D721Med (cell line): ENCODE data around the gene MNAT1.

Experiments used
- DNase-seq: peaks from one replicate; pipeline ENCODE4 v3.0.0; 2011; ENCODE audit warnings: low spot score; ENCODE audit not compliant: insufficient read length
- FAIRE-seq: peaks from 2 replicates; lab custom pipeline; 2011; peaks lifted over from hg19 to GRCh38; lab: Jason Lieb, UNC
- TF ChIP-seq, protein P1 (sequence below): IDR thresholded peaks from 2 replicates; pipeline ENCODE4 v1.5.1; 2012; ENCODE audit warnings: mild to moderate bottlenecking, control low read depth; ENCODE audit not compliant: insufficient read depth; ENCODE audit errors: missing control alignments

MNAT1 gene

DNA sequence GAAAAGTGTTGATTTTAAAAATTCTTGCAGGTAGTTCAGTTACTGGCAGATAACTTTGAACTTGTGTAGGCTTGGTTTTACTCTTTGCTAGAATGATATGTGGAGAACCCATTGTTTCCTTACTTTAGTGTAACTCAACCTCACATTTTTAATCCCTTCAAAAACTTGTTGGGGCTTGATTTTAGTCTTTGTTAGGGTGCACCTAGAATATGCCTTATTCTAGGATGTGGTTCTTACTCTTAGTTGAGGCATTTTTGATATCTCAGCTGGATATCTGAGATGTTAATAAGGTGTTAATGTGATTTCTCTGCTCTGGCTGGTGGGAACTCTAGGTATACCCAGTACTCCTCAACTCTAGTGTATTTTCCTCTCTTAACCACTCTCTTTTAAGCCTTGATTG lies 10.0 kb downstream of the MNAT1 start:
- no peak for DNase-seq
- FAIRE-seq = no peak
- TF ChIP-seq, protein P1, sequence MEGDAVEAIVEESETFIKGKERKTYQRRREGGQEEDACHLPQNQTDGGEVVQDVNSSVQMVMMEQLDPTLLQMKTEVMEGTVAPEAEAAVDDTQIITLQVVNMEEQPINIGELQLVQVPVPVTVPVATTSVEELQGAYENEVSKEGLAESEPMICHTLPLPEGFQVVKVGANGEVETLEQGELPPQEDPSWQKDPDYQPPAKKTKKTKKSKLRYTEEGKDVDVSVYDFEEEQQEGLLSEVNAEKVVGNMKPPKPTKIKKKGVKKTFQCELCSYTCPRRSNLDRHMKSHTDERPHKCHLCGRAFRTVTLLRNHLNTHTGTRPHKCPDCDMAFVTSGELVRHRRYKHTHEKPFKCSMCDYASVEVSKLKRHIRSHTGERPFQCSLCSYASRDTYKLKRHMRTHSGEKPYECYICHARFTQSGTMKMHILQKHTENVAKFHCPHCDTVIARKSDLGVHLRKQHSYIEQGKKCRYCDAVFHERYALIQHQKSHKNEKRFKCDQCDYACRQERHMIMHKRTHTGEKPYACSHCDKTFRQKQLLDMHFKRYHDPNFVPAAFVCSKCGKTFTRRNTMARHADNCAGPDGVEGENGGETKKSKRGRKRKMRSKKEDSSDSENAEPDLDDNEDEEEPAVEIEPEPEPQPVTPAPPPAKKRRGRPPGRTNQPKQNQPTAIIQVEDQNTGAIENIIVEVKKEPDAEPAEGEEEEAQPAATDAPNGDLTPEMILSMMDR = no peak

DNA sequence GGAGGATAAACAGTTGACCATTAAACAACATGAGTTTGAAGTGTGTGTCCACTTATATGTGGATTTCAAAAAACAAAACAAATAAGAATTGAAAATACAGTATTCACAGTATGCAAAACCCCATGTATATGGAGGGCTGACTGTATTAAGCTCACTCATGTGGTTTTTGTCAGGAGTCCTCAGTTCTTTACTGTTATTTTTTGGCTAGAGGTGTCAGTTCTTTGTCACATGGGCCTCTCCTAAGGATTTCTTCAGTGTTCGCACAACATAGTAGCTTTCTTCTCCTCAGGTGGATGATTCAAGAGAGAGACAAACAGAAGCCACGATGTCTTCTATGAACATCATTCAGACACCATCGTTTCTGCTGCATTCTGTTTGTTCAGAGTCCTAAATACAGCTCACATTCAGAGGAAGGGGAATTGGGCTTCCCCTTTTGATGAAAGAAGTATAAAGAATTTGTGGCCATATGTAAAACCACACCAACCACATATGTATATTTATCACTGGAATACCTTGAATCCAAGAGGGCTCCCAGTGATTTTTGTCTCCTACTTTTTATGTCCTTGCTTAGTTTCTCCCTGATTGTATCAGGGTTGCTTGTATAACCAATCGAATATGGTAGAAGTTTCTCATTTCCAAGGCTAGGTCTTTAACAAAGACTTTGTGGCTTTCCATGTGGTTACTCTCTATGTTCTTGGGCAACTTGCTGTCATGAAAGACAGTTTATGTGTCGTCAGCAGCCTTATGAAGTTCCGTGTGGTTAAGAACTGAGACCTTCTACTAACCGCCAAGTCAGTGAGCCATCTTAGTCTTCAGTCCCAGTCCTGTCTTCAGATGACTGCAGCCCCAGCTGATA lies 18.9 kb downstream of the MNAT1 start:
- TF ChIP-seq, protein P1 = no peak
- FAIRE-seq (no peak), DNase-seq (no peak)

DNA sequence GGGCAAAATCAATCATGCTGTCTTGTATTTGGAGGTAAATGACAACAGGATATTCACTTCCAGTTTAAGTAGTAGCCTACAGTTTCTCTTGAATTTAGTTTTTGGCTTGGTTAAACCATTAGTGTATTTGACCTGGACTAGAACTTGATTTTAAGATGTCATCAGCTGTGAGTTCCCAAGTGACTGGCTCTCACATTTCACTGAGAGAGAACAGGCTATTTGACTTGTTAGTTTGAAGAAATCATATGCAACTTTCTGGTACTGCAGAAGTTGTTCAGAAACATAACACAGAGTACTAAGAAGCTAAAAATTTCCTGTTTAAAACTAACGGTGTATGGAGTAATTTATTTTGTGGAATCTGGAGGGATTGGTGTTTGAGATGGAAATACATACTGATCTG lies 22.3 kb downstream of the MNAT1 start:
- DNase-seq = no peak
- FAIRE-seq = no peak
- TF ChIP-seq, protein P1 = no peak

DNA sequence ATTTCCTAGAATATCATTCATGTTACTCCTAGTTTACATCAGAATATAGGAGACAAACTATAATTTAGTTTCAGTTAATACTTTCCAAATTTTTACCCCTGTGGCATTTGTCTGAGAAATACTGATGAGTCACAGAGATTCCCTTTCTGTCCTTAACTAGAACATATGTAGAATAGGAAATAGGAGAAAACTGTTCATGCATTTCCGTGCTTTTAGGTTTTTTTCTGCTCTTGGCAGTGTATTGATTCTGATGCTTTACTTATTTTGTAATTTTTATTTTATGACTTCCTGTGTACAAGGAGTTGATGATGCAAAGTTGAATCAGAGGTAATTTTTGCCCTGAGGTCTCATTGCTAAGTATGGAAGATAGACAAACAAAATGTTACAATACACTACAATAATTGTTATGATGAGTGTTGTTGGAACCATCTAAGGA lies 23.0 kb downstream of the MNAT1 start:
- FAIRE-seq (no peak), DNase-seq (no peak)
- TF ChIP-seq, protein P1 = no peak

DNA sequence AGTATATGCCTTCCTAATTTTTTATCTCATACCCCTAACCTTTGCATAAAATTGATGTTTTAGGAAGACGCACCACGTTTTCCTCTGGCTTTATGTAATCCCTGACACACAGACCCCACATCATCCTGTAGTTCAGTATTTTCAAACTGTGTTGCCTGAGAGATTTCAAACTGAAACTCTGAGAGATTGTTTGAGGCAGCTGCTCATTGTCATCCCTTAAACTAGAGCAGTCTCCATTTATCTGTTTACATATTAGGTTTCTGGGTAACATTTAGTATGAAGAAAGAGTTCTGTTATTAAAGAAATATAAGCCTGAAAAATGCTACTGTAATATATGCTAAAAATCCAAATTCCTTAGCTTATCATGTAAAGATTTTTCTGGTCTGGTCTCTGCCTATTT lies 24.3 kb downstream of the MNAT1 start:
- TF ChIP-seq, protein P1 = no peak
- FAIRE-seq (no peak), DNase-seq (no peak)

DNA sequence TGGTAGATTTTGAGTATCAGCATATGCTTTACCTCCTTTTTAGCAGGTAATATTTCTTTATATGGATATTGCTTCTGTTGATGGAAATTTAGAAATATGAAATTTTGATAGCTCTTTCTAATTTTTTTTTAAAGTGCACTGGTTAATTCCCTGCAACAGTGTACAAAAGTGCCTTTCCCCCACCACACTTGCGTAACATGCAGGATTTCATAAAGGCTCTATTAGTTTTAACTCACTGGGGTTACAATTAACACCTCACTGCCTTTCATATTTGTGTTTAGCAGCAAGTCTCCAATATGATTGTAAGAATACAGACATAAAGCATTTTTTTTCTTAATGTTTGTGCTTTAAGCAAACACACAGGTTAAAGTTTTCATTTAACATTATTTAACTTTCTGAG lies 25.6 kb downstream of the MNAT1 start:
- DNase-seq (no peak), FAIRE-seq (no peak)
- TF ChIP-seq, protein P1 = no peak

DNA sequence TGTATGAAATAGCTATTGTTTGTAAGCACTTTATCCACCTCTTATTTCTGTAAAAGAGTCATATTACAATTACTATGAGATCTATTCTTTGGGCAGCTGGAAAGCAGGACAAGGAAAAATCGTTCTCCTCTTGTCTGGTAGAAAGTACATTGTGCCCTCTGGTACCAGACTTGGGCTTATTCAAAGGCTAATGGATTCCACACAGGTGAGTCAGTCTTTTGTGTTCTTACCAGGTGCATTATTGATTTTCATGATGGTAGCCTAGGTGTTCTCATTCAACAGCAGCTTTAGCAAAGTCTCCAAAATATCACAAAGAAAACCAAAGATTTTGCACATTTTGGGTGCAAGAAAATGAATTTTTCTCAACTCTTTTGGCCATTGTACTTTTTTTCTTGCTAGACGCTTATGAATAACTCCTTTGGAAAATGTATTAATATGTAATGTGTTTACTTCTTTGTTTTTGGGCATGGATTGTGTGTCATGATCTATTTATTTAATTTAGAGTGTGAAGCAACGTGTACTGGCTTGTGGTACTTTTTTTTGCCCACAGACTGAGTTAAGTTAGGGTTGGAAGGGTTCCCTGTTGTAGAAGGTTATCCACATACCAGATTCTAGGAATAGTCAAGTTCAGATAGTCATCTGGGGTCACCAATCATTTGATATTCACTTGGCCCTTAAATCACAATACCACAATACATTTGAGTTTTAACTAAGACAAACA lies 26.2 kb downstream of the MNAT1 start:
- FAIRE-seq = no peak

More for the DNA sequence above, 26.2 kb downstream of the MNAT1 start:
- TF ChIP-seq, protein P1 = no peak
- no peak for DNase-seq
